Skin of body (tissue), 3 donors: ENCODE data around the gene SCEL. TPM values are rescaled to one million over a fixed set of nuclear protein-coding genes. Genes with fewer than 3 reads are reported as not detected.
"Not testable (repeated sequence)": the region's sequence is repeated elsewhere in the genome, so short reads cannot be mapped to it uniquely, and the experiment has no call there.

Experiments used
- DNase-seq: peaks from one replicate; lab custom pipeline; 2025; lab: John Stamatoyannopoulos, UW
- small RNA-seq: library from RNA; depleted of rRNA; stranded (forward); fragments of <200 nt; gene quantifications from one replicate; pipeline ENCODE3, GENCODE V24; 2014; ENCODE audit warnings: low replicate concordance
- total RNA-seq: library from RNA; depleted of rRNA; stranded (reverse); fragments of >200 nt; gene quantifications from one replicate; pipeline ENCODE4 v1.2.3, GENCODE V29; 2014

Gene SCEL
- total RNA-seq, 1 donor from 2014 or later, result 90.1 TPM

- no peak for DNase-seq
Measured at GRCh38 chr13:77660841-77661250, 125.3 kb downstream of the SCEL start.

- not testable (repeated sequence) for DNase-seq
Measured at GRCh38 chr13:77662301-77662700, 126.8 kb downstream of the SCEL start.

GRCh38 chr13:77662831-77663230 lies 127.3 kb downstream of the SCEL start:
- not testable (repeated sequence) for DNase-seq

- no peak for DNase-seq
Measured at GRCh38 chr13:77674852-77675251, 139.3 kb downstream of the SCEL start.

- no peak for DNase-seq
Measured at GRCh38 chr13:77678691-77679235, 143.3 kb downstream of the SCEL start.

- DNase-seq, result no peak
Measured at GRCh38 chr13:77687799-77688198, 152.3 kb downstream of the SCEL start.

GRCh38 chr13:77691871-77692270 lies 156.4 kb downstream of the SCEL start:
- no peak for DNase-seq

GRCh38 chr13:77692746-77693448 lies 157.4 kb downstream of the SCEL start:
- no peak for DNase-seq

- no peak for DNase-seq
Measured at GRCh38 chr13:77693449-77693940, 158.0 kb downstream of the SCEL start.

Small RNAs within 50 kb of the gene (small RNA-seq; reads per million reads assigned to genes)
- not detected for gene RNY3P7
- gene SPTLC1P5, result not detected

Other genes with a start within 250 kb of the SCEL start
- 141 TPM for gene MYCBP2, start 208.6 kb upstream of the SCEL start, total RNA-seq
- gene SLAIN1, start 162.0 kb downstream of the SCEL start, total RNA-seq, result 7.4 TPM